Measurements from ENCODE around the gene BIRC6. TPM values are rescaled to one million over a fixed set of nuclear protein-coding genes. Genes with fewer than 3 reads are reported as not detected.

BIRC6 gene
- total RNA-seq, 4 donors from 2014 or later = 97.4 to 259 (median 164) TPM

GRCh38 chr2:32430804-32431203 lies 74.0 kb downstream of the BIRC6 start:
- Histone ChIP-seq H3K36me3 (no peaks in the 10 kb centered on the region), H3K27ac (no peak overlapping the region), H3K4me3 (no peak overlapping the region), H3K9me3 (no peaks in the 10 kb centered on the region), H3K27me3 (no peaks in the 10 kb centered on the region), H3K4me1 (no peaks in the 10 kb centered on the region)
- TF ChIP-seq, protein P1, sequence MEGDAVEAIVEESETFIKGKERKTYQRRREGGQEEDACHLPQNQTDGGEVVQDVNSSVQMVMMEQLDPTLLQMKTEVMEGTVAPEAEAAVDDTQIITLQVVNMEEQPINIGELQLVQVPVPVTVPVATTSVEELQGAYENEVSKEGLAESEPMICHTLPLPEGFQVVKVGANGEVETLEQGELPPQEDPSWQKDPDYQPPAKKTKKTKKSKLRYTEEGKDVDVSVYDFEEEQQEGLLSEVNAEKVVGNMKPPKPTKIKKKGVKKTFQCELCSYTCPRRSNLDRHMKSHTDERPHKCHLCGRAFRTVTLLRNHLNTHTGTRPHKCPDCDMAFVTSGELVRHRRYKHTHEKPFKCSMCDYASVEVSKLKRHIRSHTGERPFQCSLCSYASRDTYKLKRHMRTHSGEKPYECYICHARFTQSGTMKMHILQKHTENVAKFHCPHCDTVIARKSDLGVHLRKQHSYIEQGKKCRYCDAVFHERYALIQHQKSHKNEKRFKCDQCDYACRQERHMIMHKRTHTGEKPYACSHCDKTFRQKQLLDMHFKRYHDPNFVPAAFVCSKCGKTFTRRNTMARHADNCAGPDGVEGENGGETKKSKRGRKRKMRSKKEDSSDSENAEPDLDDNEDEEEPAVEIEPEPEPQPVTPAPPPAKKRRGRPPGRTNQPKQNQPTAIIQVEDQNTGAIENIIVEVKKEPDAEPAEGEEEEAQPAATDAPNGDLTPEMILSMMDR (IDR thresholded peaks at IDR 0.05) = no peak
- TF ChIP-seq POLR2A (IDR thresholded peaks at IDR 0.05) = no peak
- intact Hi-C loops (cut with DNase I; ENCODE audit: low total_unique reads) = no loop called here
- no peak for DNase-seq

DNA sequence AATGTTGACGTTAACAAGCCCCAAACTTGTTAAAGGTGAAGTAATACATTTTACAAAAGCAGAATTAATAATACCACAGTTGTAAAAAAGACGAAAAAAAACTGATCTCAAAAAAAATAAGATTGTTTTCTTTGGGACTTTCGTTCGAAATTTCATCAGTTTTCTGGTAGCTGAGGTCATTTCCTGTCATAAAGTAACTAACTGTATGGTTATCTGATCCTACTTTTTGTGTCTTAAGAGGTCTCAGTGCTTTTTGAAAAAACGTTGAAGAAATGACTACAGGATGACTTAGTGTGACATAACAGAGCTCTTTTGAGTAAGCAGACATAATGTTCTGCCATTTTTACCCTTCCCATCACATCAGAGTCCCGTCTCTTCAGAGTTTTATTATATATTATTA lies 79.3 kb downstream of the BIRC6 start:
- no peaks in the 10 kb centered on the region for H3K36me3 ChIP-seq
- intact Hi-C loops (cut with DNase I; ENCODE audit: low total_unique reads) = no loop called here
- no peaks in the 10 kb centered on the region for H3K9me3 ChIP-seq
- no peak overlapping the region for H3K4me3 ChIP-seq
- TF ChIP-seq, protein P1 (IDR thresholded peaks at IDR 0.05) = no peak
- no peak for TF ChIP-seq POLR2A (IDR thresholded peaks at IDR 0.05)
- H3K4me1 ChIP-seq = no peaks in the 10 kb centered on the region
- H3K27me3 ChIP-seq = no peaks in the 10 kb centered on the region
- no peak overlapping the region for H3K27ac ChIP-seq
- DNase-seq = no peak

DNA sequence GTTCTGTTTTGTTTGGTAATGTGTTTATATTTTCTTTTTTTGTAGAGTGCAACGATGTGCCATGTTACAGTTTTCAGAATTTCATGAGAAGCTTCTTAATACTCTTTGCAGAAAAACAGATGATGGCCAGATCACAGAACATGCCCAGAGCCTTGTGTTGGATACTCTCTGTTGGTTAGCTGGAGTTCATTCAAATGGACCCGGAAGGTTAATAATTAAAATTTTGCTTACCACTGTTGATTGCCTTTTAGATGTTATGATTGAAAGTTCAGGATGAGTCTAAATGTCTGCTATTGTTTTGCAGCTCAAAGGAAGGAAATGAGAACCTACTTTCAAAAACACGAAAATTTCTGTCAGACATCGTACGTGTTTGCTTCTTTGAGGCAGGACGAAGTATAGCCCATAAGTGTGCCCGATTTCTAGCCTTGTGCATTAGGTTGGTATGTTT lies 85.2 kb downstream of the BIRC6 start:
- Histone ChIP-seq H3K4me1 (no peaks in the 10 kb centered on the region), H3K4me3 (no peak overlapping the region), H3K27me3 (no peaks in the 10 kb centered on the region), H3K9me3 (no peaks in the 10 kb centered on the region), H3K27ac (no peak overlapping the region), H3K36me3 (no peaks in the 10 kb centered on the region)
- no peak for DNase-seq
- intact Hi-C loops (cut with DNase I; ENCODE audit: low total_unique reads) = no loop called here
- TF ChIP-seq, protein P1 (IDR thresholded peaks at IDR 0.05) = no peak
- no peak for TF ChIP-seq POLR2A (IDR thresholded peaks at IDR 0.05)

DNA sequence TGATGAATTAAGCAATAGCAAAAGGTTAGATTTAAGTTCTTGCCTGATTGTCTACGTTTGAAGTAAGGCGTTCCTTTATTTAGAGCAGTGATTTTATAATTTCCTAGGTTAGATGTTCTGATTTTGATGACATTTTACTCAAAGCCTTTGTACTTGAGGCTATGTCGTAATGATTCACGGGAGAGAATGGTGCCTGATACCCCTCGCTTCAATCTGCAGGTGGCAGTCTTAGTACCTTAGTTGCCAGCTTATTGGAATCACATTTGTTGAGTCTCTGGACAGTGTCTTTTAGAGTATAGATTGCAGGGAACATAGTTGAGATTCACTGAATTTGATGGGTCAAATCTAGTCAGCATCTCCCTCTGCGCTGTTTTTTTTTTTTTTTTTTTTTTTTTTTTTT lies 89.5 kb downstream of the BIRC6 start:
- Histone ChIP-seq H3K4me3 (no peak overlapping the region), H3K36me3 (no peaks in the 10 kb centered on the region), H3K9me3 (no peaks in the 10 kb centered on the region), H3K27me3 (no peaks in the 10 kb centered on the region), H3K4me1 (no peaks in the 10 kb centered on the region), H3K27ac (no peak overlapping the region)
- DNase-seq = no peak
- TF ChIP-seq, protein P1 (IDR thresholded peaks at IDR 0.05) = no peak
- no peak for TF ChIP-seq POLR2A (IDR thresholded peaks at IDR 0.05)
- intact Hi-C loops (cut with DNase I; ENCODE audit: low total_unique reads) = no loop called here

DNA sequence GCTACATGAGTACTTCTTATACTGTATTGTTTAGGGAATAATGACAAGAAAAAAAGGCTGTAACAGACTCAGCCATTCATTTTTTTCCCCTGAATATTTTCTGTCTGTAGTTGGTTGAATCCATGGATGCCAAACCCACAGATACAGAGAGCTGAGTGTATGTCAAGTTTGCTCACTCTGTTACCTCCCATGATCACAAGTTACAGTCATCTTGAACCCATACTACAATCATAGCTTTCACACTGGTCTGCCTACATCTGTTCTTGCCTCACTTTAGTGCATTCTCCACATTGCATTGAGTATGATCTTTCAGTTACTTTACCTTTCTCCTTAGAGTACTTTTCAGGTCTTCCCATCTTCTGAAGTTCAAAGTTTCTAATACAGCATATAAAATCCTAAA lies 94.0 kb downstream of the BIRC6 start:
- Histone ChIP-seq H3K27me3 (no peaks in the 10 kb centered on the region), H3K9me3 (no peaks in the 10 kb centered on the region), H3K4me1 (no peaks in the 10 kb centered on the region), H3K4me3 (no peak overlapping the region), H3K36me3 (no peaks in the 10 kb centered on the region), H3K27ac (no peak overlapping the region)
- TF ChIP-seq, protein P1 (IDR thresholded peaks at IDR 0.05) = no peak
- no peak for TF ChIP-seq POLR2A (IDR thresholded peaks at IDR 0.05)
- DNase-seq = no peak
- intact Hi-C loops (cut with DNase I; ENCODE audit: low total_unique reads) = no loop called here

Measured in uterus (tissue), 4 donors.